OCI-LY1 (cell line): Measurements from ENCODE around the gene TSPAN1.

Source experiments
- H2AFZ ChIP-seq: fragments of 200-600 bp; sonication (generic), shearing (Covaris generic); 2 replicates; pipeline ENCODE4 v1.6.0; 2014; ENCODE audit warnings: antibody characterized with exemption, mild to moderate bottlenecking, low read length
- H3F3A ChIP-seq: fragments of 200-600 bp; sonication (generic), shearing (Covaris generic); 2 replicates; pipeline ENCODE4 v1.6.0; 2014; ENCODE audit warnings: mild to moderate bottlenecking, antibody characterized with exemption, low read length, moderate library complexity; ENCODE audit not compliant: insufficient read depth
- H3K27ac ChIP-seq: fragments of 200-600 bp; sonication (generic); 2 replicates; pipeline ENCODE4 v1.5.1; 2014; ENCODE audit warnings: low read length, mixed run types, mild to moderate bottlenecking, low read depth; ENCODE audit not compliant: poor library complexity, severe bottlenecking
- H3K27me3 ChIP-seq: fragments of 200-600 bp; sonication (generic); 2 replicates; pipeline ENCODE4 v1.6.0; 2014; ENCODE audit warnings: antibody characterized with exemption, mild to moderate bottlenecking, low read length, moderate library complexity; ENCODE audit not compliant: insufficient read depth
- H3K36me3 ChIP-seq: fragments of 200-600 bp; sonication (generic); 2 replicates; pipeline ENCODE4 v1.6.1; 2014; ENCODE audit warnings: mild to moderate bottlenecking, antibody characterized with exemption, low read length, moderate library complexity, mixed read lengths; ENCODE audit not compliant: insufficient read depth
- H3K4me1 ChIP-seq: fragments of 200-600 bp; sonication (generic); 2 replicates; pipeline ENCODE4 v1.5.1; 2014; ENCODE audit warnings: mild to moderate bottlenecking, low read length, moderate library complexity; ENCODE audit not compliant: insufficient read depth, severe bottlenecking
- H3K4me2 ChIP-seq: fragments of 200-600 bp; sonication (generic), shearing (Covaris generic); 2 replicates; pipeline ENCODE4 v1.6.1; 2014; ENCODE audit warnings: low read length
- H3K4me3 ChIP-seq: fragments of 200-600 bp; sonication (generic); 2 replicates; pipeline ENCODE4 v1.5.1; 2014; ENCODE audit warnings: low read length, low read depth, mild to moderate bottlenecking, mixed read lengths; ENCODE audit not compliant: poor library complexity, severe bottlenecking
- H3K79me2 ChIP-seq: fragments of 200-600 bp; shearing (Covaris generic); 2 replicates; pipeline ENCODE4 v1.6.1; 2016; ENCODE audit warnings: mixed run types, low read length, mixed read lengths; ENCODE audit not compliant: insufficient read depth
- H3K9ac ChIP-seq: fragments of 200-600 bp; sonication (generic), shearing (Covaris generic); 2 replicates; pipeline ENCODE4 v1.6.1; 2014; ENCODE audit warnings: mild to moderate bottlenecking, low read length, mixed read lengths
- H3K9me2 ChIP-seq: fragments of 200-600 bp; sonication (generic), shearing (Covaris generic); 2 replicates; pipeline ENCODE4 v1.6.1; 2014; ENCODE audit warnings: low read depth, mild to moderate bottlenecking, low read length, mixed read lengths
- H3K9me3 ChIP-seq: fragments of 200-600 bp; shearing (Covaris generic); 2 replicates; pipeline ENCODE4 v1.6.1; 2014; ENCODE audit warnings: low read length, mixed read lengths
- H4K20me1 ChIP-seq: fragments of 200-600 bp; sonication (generic), shearing (Covaris generic); 2 replicates; pipeline ENCODE4 v1.6.0; 2016; ENCODE audit warnings: mild to moderate bottlenecking, low read length; ENCODE audit not compliant: insufficient read depth
- CTCF ChIP-seq: fragments of 200-600 bp; sonication (generic), shearing (Covaris generic); IDR thresholded peaks from 2 replicates; pipeline ENCODE4 v1.5.1; 2017; ENCODE audit warnings: mild to moderate bottlenecking, antibody characterized with exemption, low read length, moderate library complexity, mixed read lengths
- EZH2 ChIP-seq: fragments of 200-600 bp; sonication (generic), shearing (Covaris generic); IDR thresholded peaks from 2 replicates; pipeline ENCODE4 v1.8.0; 2017; ENCODE audit warnings: borderline replicate concordance, mixed run types, mild to moderate bottlenecking, antibody characterized with exemption, low read length, moderate library complexity, mixed read lengths

TSPAN1 gene

DNA sequence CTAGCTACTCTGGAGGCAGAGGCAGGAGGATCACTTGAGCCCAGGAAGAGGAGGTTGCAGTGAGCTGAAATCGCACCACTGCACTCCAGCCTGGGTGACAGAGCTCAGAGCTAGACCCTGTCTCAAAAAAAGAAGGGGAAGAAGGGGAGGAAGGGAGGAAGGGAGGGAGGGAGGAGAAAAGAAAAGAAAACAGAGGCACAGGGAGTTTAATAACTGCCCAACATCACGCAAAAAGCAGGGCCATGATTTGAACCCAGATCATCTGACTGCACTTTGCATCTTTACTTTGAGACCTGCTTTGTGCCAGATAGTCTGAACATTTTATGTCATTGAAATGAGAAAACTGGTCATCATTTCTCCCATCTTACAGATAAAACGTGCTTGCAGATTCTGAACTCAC, 30.3 kb downstream of the TSPAN1 start:
- H3K9me2 ChIP-seq, result no peaks in the 10 kb centered on the region
- no peaks in the 10 kb centered on the region for H3F3A ChIP-seq
- H3K27ac ChIP-seq, result no peak overlapping the region
- H4K20me1 ChIP-seq, result no peaks in the 10 kb centered on the region
- no peak overlapping the region for H3K9ac ChIP-seq
- no peak overlapping the region for H2AFZ ChIP-seq
- no peaks in the 10 kb centered on the region for H3K79me2 ChIP-seq
- no peak overlapping the region for H3K4me3 ChIP-seq
- no peaks in the 10 kb centered on the region for H3K9me3 ChIP-seq
- H3K36me3 ChIP-seq, result no peaks in the 10 kb centered on the region
- no peaks in the 10 kb centered on the region for H3K27me3 ChIP-seq
- peaks cover 14% of the 10 kb centered on the region for H3K4me1 ChIP-seq
- no peak overlapping the region for H3K4me2 ChIP-seq
- no peak for TF ChIP-seq EZH2
- TF ChIP-seq CTCF, result no peak

GRCh38 chr1:46205791-46206190, 30.9 kb downstream of the TSPAN1 start:
- Histone ChIP-seq H3K79me2 (no peaks in the 10 kb centered on the region), H3K27me3 (no peaks in the 10 kb centered on the region), H3K36me3 (no peaks in the 10 kb centered on the region), H3K9me2 (no peaks in the 10 kb centered on the region), H3K4me2 (no peak overlapping the region), H2AFZ (no peak overlapping the region), H3K4me1 (peaks cover 14% of the 10 kb centered on the region), H3K4me3 (no peak overlapping the region), H3K9ac (no peak overlapping the region), H4K20me1 (no peaks in the 10 kb centered on the region), H3F3A (no peaks in the 10 kb centered on the region), H3K27ac (no peak overlapping the region), H3K9me3 (no peaks in the 10 kb centered on the region)
- TF ChIP-seq EZH2, result no peak
- TF ChIP-seq CTCF, result no peak

DNA sequence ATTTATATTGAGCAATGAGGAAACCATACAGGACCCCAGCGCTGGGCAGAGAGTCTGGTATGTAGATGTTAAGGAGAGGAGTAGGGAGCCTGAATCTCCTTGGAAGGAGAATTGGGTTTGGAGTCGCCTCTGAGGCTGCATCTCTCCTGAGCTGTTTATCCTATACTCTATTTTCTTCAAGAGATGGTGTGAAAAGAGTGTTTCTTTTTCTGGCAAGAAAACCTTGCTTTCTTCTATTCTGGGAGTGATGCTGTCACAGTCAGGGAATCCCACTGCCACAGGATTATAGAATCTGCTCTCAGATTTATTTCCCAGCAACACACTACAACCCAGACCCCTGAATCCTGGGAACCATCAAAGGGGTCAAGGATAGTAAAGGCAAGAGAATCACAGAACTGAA, 31.5 kb downstream of the TSPAN1 start:
- no peaks in the 10 kb centered on the region for H4K20me1 ChIP-seq
- H3K27ac ChIP-seq, result no peak overlapping the region
- H3K4me3 ChIP-seq, result no peak overlapping the region
- H3K9ac ChIP-seq, result no peak overlapping the region
- H3K9me3 ChIP-seq, result no peaks in the 10 kb centered on the region
- no peaks in the 10 kb centered on the region for H3K27me3 ChIP-seq
- no peaks in the 10 kb centered on the region for H3K36me3 ChIP-seq
- peaks cover 14% of the 10 kb centered on the region for H3K4me1 ChIP-seq
- no peak overlapping the region for H2AFZ ChIP-seq
- H3K79me2 ChIP-seq, result no peaks in the 10 kb centered on the region
- no peaks in the 10 kb centered on the region for H3K9me2 ChIP-seq
- no peak for TF ChIP-seq CTCF
- TF ChIP-seq EZH2, result no peak
- no peak overlapping the region for H3K4me2 ChIP-seq
- no peaks in the 10 kb centered on the region for H3F3A ChIP-seq
